ENCODE results near the gene WFDC12. TPM values are rescaled to one million over a fixed set of nuclear protein-coding genes. Genes with fewer than 3 reads are reported as not detected.

The WFDC12 gene
- total RNA-seq, 2 experiments from 2014 or later, result not detected

- Histone ChIP-seq H3K4me2 (ENCODE audit: low read length) (no peak overlapping the region), H3K4me1 (ENCODE audit: insufficient read depth, low read length, poor library complexity, severe bottlenecking) (no peaks in the 10 kb centered on the region), H3K79me2 (ENCODE audit: insufficient read depth, low read depth, low read length) (no peaks in the 10 kb centered on the region), H2AFZ (ENCODE audit: low read length) (no peak overlapping the region), H3K36me3 (ENCODE audit: insufficient read depth, low read length) (no peaks in the 10 kb centered on the region), H3K4me3 (ENCODE audit: low read depth, low read length, poor library complexity, severe bottlenecking) (no peak overlapping the region), H3K27ac (ENCODE audit: low read depth, low read length, poor library complexity, severe bottlenecking) (no peak overlapping the region), H4K20me1 (ENCODE audit: insufficient read depth, low read length) (no peaks in the 10 kb centered on the region; the same call in 1 of the 2 replicates), H3K9me2 (ENCODE audit: insufficient read depth, low read length) (no peaks in the 10 kb centered on the region), H3K9me3 (ENCODE audit: low read length) (no peaks in the 10 kb centered on the region)
- ChIA-PET POLR2A (interaction anchor here (0.6 to 0.8 kb wide), 3 partner anchors 42 to 674 kb away, joined by 3 to 4 read pairs (median 4); partner anchors contain the start of gene PIGT), CTCF (ENCODE audit: unreplicated experiment) (interaction anchor here (0.9 to 1.7 kb wide), 3 partner anchors 12 to 45 kb away, joined by 3 to 5 read pairs (median 4); no protein-coding TSS in a partner anchor)
- BruUV-seq (replicated peaks), result no TSS peak
- intact Hi-C loops (cut with micrococcal nuclease; ENCODE audit: unreplicated experiment), result loop anchor here (1.0 to 5.0 kb wide), 2 partner anchors 51 to 183 kb away; partner anchors contain the start of gene PABPC1L
- no peak for DNase-seq (ENCODE audit: low spot score)
- TF ChIP-seq EZH2phosphoT487 (IDR thresholded peaks at IDR 0.05; ENCODE audit: borderline replicate concordance, low read depth, low read length), result no peak
- no peak for TF ChIP-seq CTCF (conservative IDR thresholded peaks at IDR 0.05; ENCODE audit: low read length)
These were observed 29.2 kb downstream of the WFDC12 start for GRCh38 chr20:45094864-45095574.

- intact Hi-C loops (cut with micrococcal nuclease; ENCODE audit: unreplicated experiment), result no loop called here
- H2AFZ ChIP-seq (ENCODE audit: low read length), result no peak overlapping the region
- H3K9me2 ChIP-seq (ENCODE audit: insufficient read depth, low read length), result no peaks in the 10 kb centered on the region
- H4K20me1 ChIP-seq (ENCODE audit: insufficient read depth, low read length), result no peaks in the 10 kb centered on the region
- no peaks in the 10 kb centered on the region for H3K9me3 ChIP-seq (ENCODE audit: low read length)
- H3K4me1 ChIP-seq (ENCODE audit: insufficient read depth, low read length, poor library complexity, severe bottlenecking), result no peaks in the 10 kb centered on the region
- TF ChIP-seq CTCF (conservative IDR thresholded peaks at IDR 0.05; ENCODE audit: low read length) (no peak), EZH2phosphoT487 (IDR thresholded peaks at IDR 0.05; ENCODE audit: borderline replicate concordance, low read depth, low read length) (no peak)
- BruUV-seq (replicated peaks), result no TSS peak
- DNase-seq (ENCODE audit: low spot score), result no peak
- no peak overlapping the region for H3K27ac ChIP-seq (ENCODE audit: low read depth, low read length, poor library complexity, severe bottlenecking)
- H3K4me3 ChIP-seq (ENCODE audit: low read depth, low read length, poor library complexity, severe bottlenecking), result no peak overlapping the region
- ChIA-PET CTCF (ENCODE audit: unreplicated experiment) (no interaction called here), POLR2A (no interaction called here)
- H3K79me2 ChIP-seq (ENCODE audit: insufficient read depth, low read depth, low read length), result no peaks in the 10 kb centered on the region
- H3K4me2 ChIP-seq (ENCODE audit: low read length), result no peak overlapping the region
- no peaks in the 10 kb centered on the region for H3K36me3 ChIP-seq (ENCODE audit: insufficient read depth, low read length)
These were observed 30.1 kb downstream of the WFDC12 start for GRCh38 chr20:45094201-45094600.

- POLR2A ChIA-PET, result no interaction called here
These were observed 31.4 kb downstream of the WFDC12 start for GRCh38 chr20:45092898-45093297.

More at GRCh38 chr20:45092898-45093297, 31.4 kb downstream of the WFDC12 start:
- intact Hi-C loops (cut with micrococcal nuclease; ENCODE audit: unreplicated experiment), result no loop called here
- H3K9me2 ChIP-seq (ENCODE audit: insufficient read depth, low read length), result no peaks in the 10 kb centered on the region
- H3K4me2 ChIP-seq (ENCODE audit: low read length), result no peak overlapping the region
- no peaks in the 10 kb centered on the region for H3K4me1 ChIP-seq (ENCODE audit: insufficient read depth, low read length, poor library complexity, severe bottlenecking)
- TF ChIP-seq EZH2phosphoT487 (IDR thresholded peaks at IDR 0.05; ENCODE audit: borderline replicate concordance, low read depth, low read length) (no peak), CTCF (conservative IDR thresholded peaks at IDR 0.05; ENCODE audit: low read length) (no peak)
- no TSS peak for BruUV-seq (replicated peaks)
- no peak for DNase-seq (ENCODE audit: low spot score)
- no peak overlapping the region for H3K4me3 ChIP-seq (ENCODE audit: low read depth, low read length, poor library complexity, severe bottlenecking)
- H3K36me3 ChIP-seq (ENCODE audit: insufficient read depth, low read length), result no peaks in the 10 kb centered on the region
- CTCF ChIA-PET (ENCODE audit: unreplicated experiment), result no interaction called here
- no peaks in the 10 kb centered on the region for H3K79me2 ChIP-seq (ENCODE audit: insufficient read depth, low read depth, low read length)
- no peak overlapping the region for H2AFZ ChIP-seq (ENCODE audit: low read length)
- H3K27ac ChIP-seq (ENCODE audit: low read depth, low read length, poor library complexity, severe bottlenecking), result no peak overlapping the region
- no peaks in the 10 kb centered on the region for H4K20me1 ChIP-seq (ENCODE audit: insufficient read depth, low read length)
- no peaks in the 10 kb centered on the region for H3K9me3 ChIP-seq (ENCODE audit: low read length)

Data from OCI-LY7 (cell line).